Body of pancreas (tissue), 4 donors: ENCODE measurements around the gene MAP4K2. TPM values are rescaled to one million over a fixed set of nuclear protein-coding genes. Genes with fewer than 3 reads are reported as not detected.
A peak's percentile ranks its signal among the peaks of the same experiment; 100 is the strongest.

ENCODE experiments used
- ATAC-seq: fragments of 150-250 bp; one replicate; pipeline ENCODE4 v1.9.1; 2016
- DNase-seq, 4 donors: peaks; one replicate each; pipeline ENCODE4 v3.0.0-alpha.2; 2019
- H3K27ac ChIP-seq, 4 donors: fragments of 200-600 bp; sonication (generic); 1 replicate in 3 of 4; 2 replicates in 1 of 4; pipeline versions ENCODE4 v1.5.1 to v1.6.1; 2016 to 2019; ENCODE audit warnings: mild to moderate bottlenecking in 1 of 4, mixed read lengths in 1 of 4, moderate library complexity in 1 of 4
- H3K27me3 ChIP-seq, 2 donors: fragments of 200-600 bp; sonication (generic); one replicate each; pipeline ENCODE4 v1.6.0; 2016; ENCODE audit warnings: mild to moderate bottlenecking in 1 of 2
- H3K36me3 ChIP-seq, 2 donors: fragments of 200-600 bp; sonication (generic); replicated peaks in 1 of 2; 2 replicates each; pipeline ENCODE4 v1.5.1; 2016; ENCODE audit warnings: low read depth in 2 of 2; ENCODE audit not compliant: insufficient read depth in 1 of 2
- H3K4me1 ChIP-seq: fragments of 200-600 bp; sonication (generic); one replicate; pipeline ENCODE4 v1.6.0; 2016
- H3K4me3 ChIP-seq, 2 donors: fragments of 200-600 bp; sonication (generic); 1 replicate in 1 of 2; 2 replicates in 1 of 2; pipeline ENCODE4 v1.5.1; 2016 to 2019
- H3K9me3 ChIP-seq, 3 donors: fragments of 200-600 bp; sonication (generic); 1 replicate in 2 of 3; 2 replicates in 1 of 3; pipeline ENCODE4 v1.5.1; 2016
- CTCF ChIP-seq, 7 experiments: fragments of 450-650 bp in 4 of 7; fragments of 200-600 bp in 3 of 7; sonication (generic) in 3 of 7; IDR thresholded peaks; one replicate each; pipeline ENCODE4 v1.5.1; 2016 to 2019; ENCODE audit warnings: antibody characterized with exemption in 7 of 7
- POLR2A ChIP-seq, 3 donors: fragments of 450-650 bp; IDR thresholded peaks; one replicate each; pipeline ENCODE4 v1.6.1; 2016; ENCODE audit warnings: antibody characterized with exemption in 3 of 3, mild to moderate bottlenecking in 2 of 3
- WGBS, 2 donors: methylation state at CpG; one replicate each; pipeline ENCODE4 v1.1.5; 2017; 5-methylcytosine and 5-hydroxymethylcytosine counted together
- intact Hi-C: fragments of 100-400 bp; cut with DNase I; formaldehyde crosslinking; loops from one replicate; pipeline ENCODE4 v1.15.1; 2023
- total RNA-seq, 2 donors: library from RNA; depleted of rRNA; stranded (reverse); fragments of >200 nt; gene quantifications; one replicate each; pipeline ENCODE4 v1.1.0, GENCODE V29; 2016

The MAP4K2 gene
- total RNA-seq, 2 donors from 2014 or later, result 10.4 to 18.1 TPM

- Histone ChIP-seq H3K36me3 (no peaks in the 10 kb centered on the region), H3K4me3 (no peak within 1 kb of the TSS), H3K27ac (peak within 1 kb of the TSS; percentile 6 to 63 (median 37)), H3K27me3 (peaks cover 0 to 45% of the 10 kb centered on the region in 2 donors), H3K9me3 (no peaks in the 10 kb centered on the region), H3K4me1 (peaks cover 38% of the 10 kb centered on the region)
- ATAC-seq (peak; percentile 48), DNase-seq (peak; percentile 57 to 70 (median 65))
- WGBS, 2 donors, result 2 to 8% methylated on average over 2 to 57 of the region's 57 CpGs
- intact Hi-C loops, result no loop called here
- peak in 6 of 7 experiments; percentile 30 to 51 (median 46) for TF ChIP-seq CTCF (IDR thresholded peaks at IDR 0.05)
- TF ChIP-seq POLR2A (IDR thresholded peaks at IDR 0.05), result no peak
These were observed 59.1 kb downstream of the MAP4K2 start, which contains the start of gene RASGRP2 for GRCh38 chr11:64743591-64744543. TSS of gene RASGRP2 (minus strand) at chr11:64744142. CDS start at chr11:64742866, 1,276 bp downstream.

- ATAC-seq, result peak; percentile 69
- Histone ChIP-seq H3K4me1 (peaks cover 38% of the 10 kb centered on the region), H3K9me3 (no peaks in the 10 kb centered on the region), H3K27ac (peak overlapping the region in 3 of 4 donors; percentile 6 to 60 (median 39)), H3K36me3 (no peaks in the 10 kb centered on the region), H3K27me3 (peaks cover 0 to 45% of the 10 kb centered on the region in 2 donors), H3K4me3 (peak overlapping the region in 1 of 2 donors; percentile 20)
- intact Hi-C loops, result no loop called here
- TF ChIP-seq CTCF (IDR thresholded peaks at IDR 0.05) (peak; percentile 67 to 80 (median 69)), POLR2A (IDR thresholded peaks at IDR 0.05) (no peak)
- WGBS, 2 donors, result 1% methylated on average over 20 to 54 of the region's 58 CpGs
- DNase-seq, result peak; percentile 70 to 74 (median 72)
These were observed 60.0 kb downstream of the MAP4K2 start for GRCh38 chr11:64742889-64743590.

GRCh38 chr11:64742087-64742888 is 60.7 kb downstream of the MAP4K2 start:
- WGBS, 2 donors, result 4% methylated on average over 16 to 49 of the region's 54 CpGs
- intact Hi-C loops, result no loop called here
- DNase-seq, result no peak
- Histone ChIP-seq H3K27ac (peak overlapping the region in 2 of 4 donors; percentile 23 to 39), H3K9me3 (no peaks in the 10 kb centered on the region), H3K4me3 (peak overlapping the region in 1 of 2 donors; percentile 20), H3K4me1 (peaks cover 38% of the 10 kb centered on the region), H3K36me3 (no peaks in the 10 kb centered on the region), H3K27me3 (peaks cover 0 to 45% of the 10 kb centered on the region in 2 donors)
- TF ChIP-seq CTCF (IDR thresholded peaks at IDR 0.05) (no peak), POLR2A (IDR thresholded peaks at IDR 0.05) (no peak)
- ATAC-seq, result peak; percentile 13

- no peak overlapping the region for H3K27ac ChIP-seq
- TF ChIP-seq POLR2A (IDR thresholded peaks at IDR 0.05), result no peak
- no peaks in the 10 kb centered on the region for H3K36me3 ChIP-seq
- H3K9me3 ChIP-seq, result no peaks in the 10 kb centered on the region
- 35 to 53% methylated on average over 14 to 19 of the region's 24 CpGs for WGBS, 2 donors
- peaks cover 0 to 45% of the 10 kb centered on the region in 2 donors for H3K27me3 ChIP-seq
- H3K4me3 ChIP-seq, result no peak overlapping the region
- no peak for DNase-seq
- intact Hi-C loops, result no loop called here
- H3K4me1 ChIP-seq, result peaks cover 38% of the 10 kb centered on the region
- no peak for ATAC-seq
These were observed 61.5 kb downstream of the MAP4K2 start for GRCh38 chr11:64741375-64742086.
